ENCODE results near the gene IGFBP3.

The IGFBP3 gene

DNA sequence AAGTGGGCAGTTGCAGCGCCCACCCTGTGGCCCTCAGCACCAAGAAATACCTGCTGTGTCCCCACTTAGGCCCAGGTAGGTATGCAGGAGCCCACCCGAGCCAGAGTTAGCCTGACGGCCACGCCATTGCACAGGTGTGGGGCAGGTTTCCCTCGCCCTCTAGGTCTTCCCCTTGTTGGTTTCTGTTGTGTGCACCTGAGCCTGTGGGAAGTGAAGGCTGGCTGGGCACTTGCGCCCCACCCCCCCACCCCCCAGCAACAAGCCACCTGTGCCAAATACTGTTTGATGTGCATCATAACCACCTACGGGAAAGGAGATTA, 48.1 kb downstream of the IGFBP3 start, which contains the start of gene CCDC201:
CCDC201 (minus strand) TSS at position 48 of the 320 bp plus-strand sequence. CDS start 75 bp downstream, outside the sequence.
- no peak for DNase-seq (ENCODE audit: extremely low read depth, low read depth)

DNA sequence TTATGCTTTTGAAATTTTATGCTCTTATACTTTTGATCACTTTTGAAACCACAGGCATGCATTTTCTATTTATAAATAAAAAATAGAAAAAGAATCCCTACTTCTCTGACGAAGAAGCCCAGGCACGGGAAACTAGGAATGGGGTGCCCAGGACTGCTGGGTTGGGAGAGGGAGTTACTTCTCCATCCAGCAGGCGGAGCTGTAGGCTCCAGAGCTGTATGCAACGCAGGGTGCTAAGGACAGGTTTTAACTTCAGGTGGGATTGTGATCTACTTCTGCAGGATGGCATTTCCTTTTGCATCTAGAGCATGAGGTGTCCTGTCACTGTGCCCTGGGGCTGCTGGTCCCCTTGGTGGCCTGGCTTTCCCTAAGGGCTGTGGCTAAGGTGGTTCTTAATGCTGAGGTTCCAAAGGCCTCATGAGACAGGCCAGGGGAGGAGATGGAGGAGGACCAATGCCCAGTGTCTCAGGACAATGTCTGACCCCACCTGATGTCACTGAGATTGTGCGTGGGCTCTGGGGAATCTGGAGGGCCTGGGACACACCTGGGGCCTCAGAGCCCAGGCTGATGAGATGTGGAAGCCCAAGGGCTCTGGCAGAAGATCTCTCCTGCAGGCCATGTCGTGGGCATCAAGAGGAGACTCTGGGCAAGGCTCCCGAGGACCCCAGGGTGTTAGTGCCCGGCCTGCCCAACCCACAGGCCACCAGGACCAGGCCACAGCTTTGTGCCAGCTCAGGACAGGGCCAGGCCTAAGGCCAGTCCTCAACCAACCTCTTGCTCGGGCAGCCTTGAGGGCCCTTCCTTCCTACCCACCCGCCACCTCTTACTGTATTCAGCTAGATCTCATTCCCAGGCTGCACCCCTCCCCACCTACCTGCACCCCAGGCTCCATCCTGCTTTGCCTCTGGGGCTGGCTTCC, 48.7 kb downstream of the IGFBP3 start:
- no peak for DNase-seq (ENCODE audit: extremely low read depth, low read depth)
- peak; percentile 36 for TF ChIP-seq CTCF (IDR thresholded peaks at IDR 0.05; ENCODE audit: low read depth, low read length)

More for the DNA sequence above, 48.1 kb downstream of the IGFBP3 start, which contains the start of gene CCDC201:
- TF ChIP-seq CTCF (IDR thresholded peaks at IDR 0.05; ENCODE audit: low read depth, low read length) = no peak

- DNase-seq (ENCODE audit: extremely low read depth, low read depth) = no peak
- no peak for TF ChIP-seq CTCF (IDR thresholded peaks at IDR 0.05; ENCODE audit: low read depth, low read length)
Observed at GRCh38 chr7:45869426-45869825, 51.6 kb downstream of the IGFBP3 start.

DNA sequence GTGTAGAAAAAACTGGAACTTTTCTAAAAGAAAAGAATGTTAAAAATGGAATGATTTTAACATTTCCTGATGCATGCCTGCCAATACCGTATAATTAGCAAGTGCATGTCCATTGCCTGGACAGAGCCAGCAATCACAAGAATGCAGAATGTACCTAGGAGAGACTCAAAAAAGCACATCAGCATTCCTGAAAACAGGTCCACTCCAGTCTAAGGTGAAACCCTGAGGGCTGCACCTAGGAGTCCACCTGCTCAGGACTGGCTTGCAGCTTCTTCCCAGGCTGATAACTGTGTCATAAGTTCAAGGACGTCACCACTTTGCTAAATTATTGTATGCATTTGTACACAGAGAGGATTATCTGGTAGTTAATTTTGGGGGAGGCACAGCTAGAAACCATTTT, 53.6 kb downstream of the IGFBP3 start:
- no peak for TF ChIP-seq CTCF (IDR thresholded peaks at IDR 0.05; ENCODE audit: low read depth, low read length)

GRCh38 chr7:45865594-45866410, 55.3 kb downstream of the IGFBP3 start:
- no peak for DNase-seq (ENCODE audit: extremely low read depth, low read depth)
- TF ChIP-seq CTCF (IDR thresholded peaks at IDR 0.05; ENCODE audit: low read depth, low read length) = no peak

More for the DNA sequence above, 53.6 kb downstream of the IGFBP3 start:
- DNase-seq (ENCODE audit: extremely low read depth, low read depth) = no peak

GRCh38 chr7:45863715-45864114, 57.4 kb downstream of the IGFBP3 start:
- peak; percentile 2 for TF ChIP-seq CTCF (IDR thresholded peaks at IDR 0.05; ENCODE audit: low read depth, low read length)

More at GRCh38 chr7:45863715-45864114, 57.4 kb downstream of the IGFBP3 start:
- DNase-seq (ENCODE audit: extremely low read depth, low read depth) = no peak

Measured in AG09319 (cell line).